ENCODE results near the gene MCM5.

GRCh38 chr22:35437049-35437448 lies 37.1 kb downstream of the MCM5 start:
- TF ChIP-seq CTCF (IDR thresholded peaks at IDR 0.05) (no peak), POLR2A (IDR thresholded peaks at IDR 0.05) (no peak)
